Esophagus muscularis mucosa (tissue), 3 donors: ENCODE results near the gene KL.

Experiments used
- CTCF ChIP-seq, 3 experiments: fragments of 200-600 bp in 2 of 3; fragments of 450-650 bp in 1 of 3; sonication (generic) in 2 of 3; IDR thresholded peaks; one replicate each; pipeline ENCODE4 v1.5.1; 2017 to 2019; ENCODE audit warnings: antibody characterized with exemption in 3 of 3, mild to moderate bottlenecking in 2 of 3, moderate library complexity in 1 of 3
- EP300 ChIP-seq: sonication (generic); formaldehyde crosslinking; IDR thresholded peaks from one replicate; pipeline ENCODE4 v1.6.1; 2017; ENCODE audit warnings: antibody characterized with exemption

GRCh38 chr13:33073338-33073737 is 57.1 kb downstream of the KL start:
- TF ChIP-seq CTCF (IDR thresholded peaks at IDR 0.05) (no peak), EP300 (no peak)
